CD14-positive monocyte (primary cell): Measurements from ENCODE around the gene PPP2R2C. TPM values are rescaled to one million over a fixed set of nuclear protein-coding genes. Genes with fewer than 3 reads are reported as not detected.

Experiments used
- DNase-seq, 3 donors: peaks; one replicate each; pipeline ENCODE4 v3.0.0-alpha.2; 2011 to 2022
- H2AFZ ChIP-seq: 2 replicates; pipeline ENCODE4 v1.6.0; 2012; ENCODE audit warnings: mild to moderate bottlenecking, low read depth, low read length, inconsistent platforms; ENCODE audit not compliant: insufficient read depth, poor library complexity, severe bottlenecking
- H3K27ac ChIP-seq, 2 donors: 1 replicate in 1 of 2; 2 replicates in 1 of 2; pipeline ENCODE4 v1.5.1; 2012 to 2013; ENCODE audit warnings: low read length in 2 of 2, control low read depth in 1 of 2, inconsistent platforms in 1 of 2, low read depth in 1 of 2, mild to moderate bottlenecking in 1 of 2
- H3K27me3 ChIP-seq, 2 donors: one replicate each; pipeline versions ENCODE4 v1.6.0 to v1.6.1; 2011 to 2013; ENCODE audit warnings: low read length in 2 of 2; ENCODE audit not compliant: control insufficient read depth in 2 of 2, insufficient read depth in 2 of 2
- H3K36me3 ChIP-seq, 2 donors: replicated peaks in 1 of 2; 1 replicate in 1 of 2; 2 replicates in 1 of 2; pipeline versions ENCODE4 v1.5.1 to v1.6.1; 2012 to 2013; ENCODE audit warnings: low read length in 2 of 2, control low read depth in 1 of 2, inconsistent platforms in 1 of 2, mild to moderate bottlenecking in 1 of 2; ENCODE audit not compliant: insufficient read depth in 2 of 2, control insufficient read depth in 1 of 2
- H3K4me1 ChIP-seq, 2 donors: 1 replicate in 1 of 2; 2 replicates in 1 of 2; pipeline versions ENCODE4 v1.5.1 to v1.6.1; 2012 to 2013; ENCODE audit warnings: low read length in 2 of 2, control low read depth in 1 of 2, inconsistent platforms in 1 of 2, mild to moderate bottlenecking in 1 of 2, moderate library complexity in 1 of 2; ENCODE audit not compliant: insufficient read depth in 2 of 2, control insufficient read depth in 1 of 2
- H3K4me2 ChIP-seq: replicated peaks from 2 replicates; pipeline ENCODE3; 2012; ENCODE audit warnings: low read length, moderate library complexity, mild to moderate bottlenecking; ENCODE audit not compliant: poor library complexity, severe bottlenecking; ENCODE audit errors: extremely low read depth
- H3K4me3 ChIP-seq, 3 experiments: fragments of 200-600 bp in 1 of 3; sonication (generic) in 1 of 3; replicated peaks in 1 of 3; 1 replicate in 2 of 3; 2 replicates in 1 of 3; pipeline ENCODE4 v1.5.1; 2011 to 2013; ENCODE audit warnings: low read length in 3 of 3, mild to moderate bottlenecking in 3 of 3, control low read depth in 2 of 3, low read depth in 2 of 3, inconsistent platforms in 1 of 3, moderate library complexity in 1 of 3
- H3K79me2 ChIP-seq: 2 replicates; pipeline ENCODE4 v1.6.0; 2012; ENCODE audit warnings: mild to moderate bottlenecking, control low read depth, inconsistent platforms, low read length, moderate library complexity; ENCODE audit not compliant: insufficient read depth
- H3K9ac ChIP-seq: 2 replicates; pipeline ENCODE4 v1.6.0; 2017; ENCODE audit warnings: low read length, mild to moderate bottlenecking; ENCODE audit not compliant: insufficient read depth, poor library complexity, severe bottlenecking
- H3K9me3 ChIP-seq, 2 donors: replicated peaks in 1 of 2; 1 replicate in 1 of 2; 2 replicates in 1 of 2; pipeline versions ENCODE4 v1.5.1 to v1.6.1; 2012 to 2013; ENCODE audit warnings: low read length in 2 of 2, control low read depth in 1 of 2; ENCODE audit not compliant: control insufficient read depth in 1 of 2, insufficient read depth in 1 of 2
- H4K20me1 ChIP-seq: 2 replicates; pipeline ENCODE4 v1.6.0; 2012; ENCODE audit warnings: mild to moderate bottlenecking, low read length, control low read depth, moderate library complexity; ENCODE audit not compliant: insufficient read depth
- H3K27ac Mint-ChIP-seq, 7 donors: one replicate each; pipeline ENCODE4 v1.8.0; 2020; ENCODE audit warnings: mild to moderate bottlenecking in 7 of 7, mixed read lengths in 7 of 7, moderate library complexity in 6 of 7, inconsistent platforms in 2 of 7
- H3K27me3 Mint-ChIP-seq, 3 donors: one replicate each; pipeline ENCODE4 v1.8.0; 2021 to 2022; ENCODE audit warnings: low read depth in 3 of 3, mild to moderate bottlenecking in 3 of 3, mixed read lengths in 3 of 3, moderate library complexity in 3 of 3, inconsistent platforms in 1 of 3
- H3K36me3 Mint-ChIP-seq, 2 donors: one replicate each; pipeline ENCODE4 v1.8.0; 2020; ENCODE audit warnings: mixed read lengths in 2 of 2, inconsistent platforms in 1 of 2, mild to moderate bottlenecking in 1 of 2
- H3K4me1 Mint-ChIP-seq: one replicate; pipeline ENCODE4 v1.8.0; 2020; ENCODE audit warnings: mild to moderate bottlenecking, mixed read lengths
- H3K4me3 Mint-ChIP-seq, 2 donors: one replicate each; pipeline ENCODE4 v1.8.0; 2020; ENCODE audit warnings: mild to moderate bottlenecking in 2 of 2, mixed read lengths in 2 of 2, moderate library complexity in 1 of 2
- H3K9me3 Mint-ChIP-seq, 7 donors: one replicate each; pipeline ENCODE4 v1.8.0; 2020 to 2022; ENCODE audit warnings: mixed read lengths in 7 of 7, mild to moderate bottlenecking in 6 of 7, moderate library complexity in 6 of 7, inconsistent platforms in 2 of 7
- CTCF ChIP-seq: fragments of 200-600 bp; IDR thresholded peaks from one replicate; pipeline ENCODE4 v1.8.0; 2022; ENCODE audit warnings: antibody characterized with exemption, mild to moderate bottlenecking
- WGBS: methylation state at CpG from one replicate; pipeline ENCODE4 v1.1.5; 2013; ENCODE audit warnings: missing lambda C conversion rate; ENCODE audit not compliant: insufficient coverage; 5-methylcytosine and 5-hydroxymethylcytosine counted together
- intact Hi-C, 2 donors: fragments of 100-400 bp; cut with micrococcal nuclease; formaldehyde crosslinking; loops; one replicate each; pipeline versions ENCODE4 v1.15.0 to v1.15.1; 2023
- polyA plus RNA-seq, 3 donors: library from polyadenylated mRNA; depleted of rRNA in 1 of 3; unstranded in 2 of 3; stranded (reverse) in 1 of 3; fragments of 300-500 nt in 2 of 3; fragments of >200 nt in 1 of 3; fragmentation: Illumina TruSeq in 2 of 3; gene quantifications; 1 replicate in 2 of 3; 2 replicates in 1 of 3; pipeline ENCODE4 v1.2.3, GENCODE V29; 2012 to 2021

PPP2R2C gene
- polyA plus RNA-seq, 3 donors = not detected

GRCh38 chr4:6273661-6273990, 198.8 kb downstream of the PPP2R2C start:
- Mint-ChIP-seq H3K4me3 (no peak overlapping the region), H3K4me1 (peaks cover 11% of the 10 kb centered on the region), H3K9me3 (peaks cover 0 to 15% (median 6%) of the 10 kb centered on the region in 7 donors), H3K36me3 (peaks cover 0 to 2% of the 10 kb centered on the region in 2 donors), H3K27me3 (peaks cover 29 to 61% (median 38%) of the 10 kb centered on the region in 3 donors), H3K27ac (no peak overlapping the region)
- no peaks in the 10 kb centered on the region for H4K20me1 ChIP-seq
- intact Hi-C loops = no loop called here
- H3K4me3 ChIP-seq = no peak overlapping the region
- H3K4me2 ChIP-seq = no peak overlapping the region
- H3K79me2 ChIP-seq = no peaks in the 10 kb centered on the region
- H3K27ac ChIP-seq = no peak overlapping the region
- DNase-seq = no peak
- TF ChIP-seq CTCF = no peak
- H3K9me3 ChIP-seq = peaks cover 0 to 9% of the 10 kb centered on the region in 2 donors
- 100% methylated on average over 1 of the region's 1 CpG for WGBS
- H2AFZ ChIP-seq = no peak overlapping the region
- H3K36me3 ChIP-seq = no peaks in the 10 kb centered on the region
- H3K9ac ChIP-seq = no peak overlapping the region
- H3K27me3 ChIP-seq = peaks cover 8 to 30% of the 10 kb centered on the region in 2 donors
- peaks cover 11 to 19% of the 10 kb centered on the region in 2 donors for H3K4me1 ChIP-seq

GRCh38 chr4:6272863-6273660, 199.4 kb downstream of the PPP2R2C start:
- Histone ChIP-seq H3K4me1 (peaks cover 16 to 24% of the 10 kb centered on the region in 2 donors), H3K4me2 (no peak overlapping the region), H3K79me2 (no peaks in the 10 kb centered on the region), H4K20me1 (no peaks in the 10 kb centered on the region), H3K9ac (no peak overlapping the region), H3K27me3 (peaks cover 8 to 34% of the 10 kb centered on the region in 2 donors), H3K27ac (no peak overlapping the region), H3K4me3 (no peak overlapping the region), H3K36me3 (no peaks in the 10 kb centered on the region), H2AFZ (no peak overlapping the region), H3K9me3 (peaks cover 0 to 9% of the 10 kb centered on the region in 2 donors)
- DNase-seq = no peak
- Mint-ChIP-seq H3K9me3 (peaks cover 0 to 19% (median 7%) of the 10 kb centered on the region in 7 donors), H3K4me3 (peak overlapping the region in 1 of 2 donors; percentile 44), H3K4me1 (peaks cover 16% of the 10 kb centered on the region), H3K36me3 (peaks cover 0 to 2% of the 10 kb centered on the region in 2 donors), H3K27ac (no peak overlapping the region), H3K27me3 (peaks cover 28 to 61% (median 42%) of the 10 kb centered on the region in 3 donors)
- WGBS = 92% methylated on average over 12 of the region's 15 CpGs
- intact Hi-C loops = no loop called here
- TF ChIP-seq CTCF = no peak
